Activated T-helper 1 cell treated with Interleukin-2 at 50 U/mL for 16 hours (primary cell): ENCODE data around the gene FLVCR2.

Source experiments
- DNase-seq: peaks from one replicate; pipeline ENCODE4 v3.0.0-alpha.2; 2020; ENCODE audit warnings: low read depth

The FLVCR2 gene

GRCh38 chr14:75578102-75578785, at the start of gene FLVCR2:
FLVCR2 (plus strand) TSS chr14:75578620; CDS start chr14:75578973, 353 bp downstream.
- DNase-seq, result peak; percentile 40

DNA sequence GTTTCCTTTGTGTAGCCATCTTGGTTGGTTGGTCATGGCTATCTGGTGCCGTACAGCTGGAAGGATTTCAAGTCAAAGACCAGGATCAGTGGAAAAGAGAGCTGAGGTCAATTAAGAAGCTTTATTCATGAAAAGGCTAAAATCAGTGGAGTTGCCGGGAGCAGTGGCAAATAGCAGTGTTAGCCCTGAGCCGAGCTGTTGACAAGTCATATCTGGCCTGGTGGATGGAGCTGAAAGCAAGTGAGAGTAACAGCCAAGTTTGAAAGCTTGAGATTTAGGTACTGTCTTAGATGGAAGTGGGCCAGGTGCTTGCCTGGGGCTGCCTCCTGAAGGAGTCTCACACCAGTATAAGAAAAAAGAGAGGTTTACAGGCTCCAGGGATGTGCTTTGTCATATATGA, 47.2 kb upstream of the FLVCR2 start:
- no peak for DNase-seq

DNA sequence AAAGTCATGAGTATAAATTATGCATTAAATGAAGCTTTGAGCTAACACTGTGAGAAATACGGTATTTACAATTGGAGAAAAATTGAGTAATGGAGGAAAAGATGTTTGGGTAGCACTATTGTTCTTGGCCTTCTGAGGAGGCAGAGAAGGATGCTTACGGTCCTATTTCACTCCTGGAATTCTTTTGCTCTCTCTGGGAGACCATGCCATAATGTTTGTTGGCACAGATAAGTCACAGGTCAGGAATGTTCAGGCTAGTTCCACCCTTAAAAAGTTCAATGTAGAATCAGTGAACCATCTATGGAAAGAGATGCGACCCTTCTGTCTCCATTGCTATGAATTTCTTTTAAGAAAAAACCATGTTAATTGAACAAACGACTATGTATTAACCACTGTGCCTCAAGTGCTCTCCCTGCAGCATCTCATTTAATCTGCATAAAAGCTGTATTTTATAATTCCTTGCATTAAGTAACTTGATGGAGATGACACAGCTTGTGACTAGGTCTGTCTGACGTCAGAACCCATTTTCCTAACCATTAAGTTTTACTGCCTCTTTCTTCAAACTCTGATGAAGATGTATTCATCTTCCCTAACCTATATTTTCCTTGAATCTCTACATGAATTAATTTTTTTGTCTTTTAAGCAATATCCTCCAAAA, 46.6 kb upstream of the FLVCR2 start:
- no peak for DNase-seq

- no peak for DNase-seq
Measured at GRCh38 chr14:75533791-75534555, 44.4 kb upstream of the FLVCR2 start.

- no peak for DNase-seq
Measured at GRCh38 chr14:75535164-75535898, 43.1 kb upstream of the FLVCR2 start.

GRCh38 chr14:75537071-75537470, 41.3 kb upstream of the FLVCR2 start:
- DNase-seq, result no peak

DNA sequence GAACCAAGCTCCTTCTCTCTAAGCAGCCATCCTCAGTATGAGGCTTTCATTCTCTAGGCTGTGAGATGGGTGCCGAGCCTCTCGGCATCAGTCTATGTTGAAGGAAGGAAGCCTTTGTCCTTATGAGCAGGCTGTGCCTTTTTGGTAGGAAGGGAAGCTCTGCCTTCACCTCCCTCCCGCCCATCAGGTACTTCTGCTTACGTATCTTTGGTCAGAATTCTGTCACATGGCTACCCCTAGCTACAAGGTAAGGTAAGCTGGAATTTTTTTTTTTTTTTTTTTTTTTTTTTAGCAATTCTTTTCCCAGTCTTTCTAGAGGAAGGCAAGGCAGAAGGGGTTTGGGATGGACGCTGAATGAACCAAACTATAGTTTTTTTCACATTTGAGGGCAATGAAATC, 39.3 kb upstream of the FLVCR2 start:
- DNase-seq, result no peak

- peak; percentile 22 for DNase-seq
Measured at GRCh38 chr14:75539561-75540478, 38.6 kb upstream of the FLVCR2 start.

DNA sequence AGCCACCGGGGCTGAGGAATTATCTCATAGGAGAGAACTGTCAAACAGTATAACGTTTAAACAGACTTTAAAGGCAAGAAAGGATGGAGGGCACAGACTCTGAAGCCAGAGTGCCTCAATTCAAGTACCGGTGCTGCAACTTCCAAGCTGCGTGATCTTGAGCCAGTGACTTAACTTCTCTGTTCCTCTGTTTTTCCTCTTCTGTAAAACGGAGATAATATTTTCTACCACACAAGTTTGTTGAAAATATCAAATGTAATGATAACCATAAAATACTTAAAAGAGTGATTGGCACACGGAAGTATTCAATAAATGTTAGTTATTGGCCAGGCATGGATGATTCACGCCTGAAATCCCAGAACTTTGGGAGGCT, 38.0 kb upstream of the FLVCR2 start:
- no peak for DNase-seq

DNA sequence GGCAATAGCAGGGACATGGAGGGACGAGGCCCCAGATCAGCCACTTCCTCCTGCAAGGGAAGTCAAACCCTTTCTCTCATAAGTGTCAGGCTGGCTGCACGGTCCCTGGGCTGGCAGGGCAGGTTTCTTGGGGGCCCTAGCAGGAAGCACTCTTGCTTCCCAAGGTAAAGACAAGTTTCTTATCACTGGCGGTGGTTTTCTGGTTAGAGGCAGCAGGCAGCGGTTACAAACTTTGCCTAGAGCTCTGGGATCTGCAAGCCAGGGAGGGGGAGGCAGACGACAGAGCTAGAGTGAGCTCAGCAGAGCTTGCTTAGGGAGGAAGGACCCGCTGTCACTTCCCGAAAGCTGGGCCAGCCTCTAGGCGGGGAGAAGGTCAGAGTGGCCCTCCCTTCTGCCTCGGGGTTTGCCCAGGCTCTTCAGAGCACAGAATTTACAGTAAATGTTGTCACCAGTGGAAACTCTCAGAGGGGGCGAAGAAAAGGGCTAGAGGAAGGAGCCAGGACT, 35.8 kb upstream of the FLVCR2 start:
- peak; percentile 52 for DNase-seq

GRCh38 chr14:75543253-75543652, 35.2 kb upstream of the FLVCR2 start:
- DNase-seq, result no peak

- no peak for DNase-seq
Measured at GRCh38 chr14:75543786-75544185, 34.6 kb upstream of the FLVCR2 start.

DNA sequence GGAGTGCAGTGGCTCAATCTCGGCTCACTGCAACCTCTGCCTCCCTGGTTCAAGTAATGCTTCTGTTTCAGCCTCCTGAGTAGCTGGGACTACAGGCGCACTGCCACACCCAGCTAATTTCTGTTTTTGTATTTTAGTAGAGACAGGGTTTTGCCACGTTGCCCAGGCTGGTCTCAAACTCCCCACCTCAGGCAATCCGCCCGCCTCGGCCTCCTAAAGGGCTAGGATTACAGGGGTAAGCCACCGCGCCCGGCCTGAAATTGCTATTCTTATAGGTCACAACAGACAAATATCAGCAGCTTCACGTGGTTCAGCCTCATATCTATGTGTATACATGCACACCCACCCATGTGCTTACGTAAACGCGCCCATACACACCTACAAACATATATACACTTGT, 32.5 kb upstream of the FLVCR2 start:
- DNase-seq, result no peak

- no peak for DNase-seq
Measured at GRCh38 chr14:75547552-75548250, 30.7 kb upstream of the FLVCR2 start.

DNA sequence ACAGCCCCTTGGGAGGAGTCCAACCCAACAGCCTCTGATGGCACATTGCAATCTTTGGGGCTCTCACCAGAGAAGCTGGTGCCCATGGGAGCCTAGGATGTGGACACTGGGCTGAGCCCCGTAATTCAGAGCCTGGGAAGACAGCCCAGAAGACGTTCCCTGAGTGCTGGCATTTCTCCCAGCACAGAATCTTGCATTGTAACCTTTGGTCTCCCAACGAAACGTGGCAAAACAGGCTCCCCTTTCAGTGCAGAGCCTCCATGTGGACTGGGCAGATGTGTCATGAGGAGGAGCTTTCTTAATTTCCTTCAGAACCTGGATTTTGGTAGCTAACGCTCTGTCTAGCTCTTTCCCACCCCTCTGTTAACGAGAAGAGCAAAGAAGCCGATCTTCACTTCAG, 29.9 kb upstream of the FLVCR2 start:
- no peak for DNase-seq

GRCh38 chr14:75549169-75549568, 29.3 kb upstream of the FLVCR2 start:
- DNase-seq, result no peak

- no peak for DNase-seq
Measured at GRCh38 chr14:75551021-75551420, 27.4 kb upstream of the FLVCR2 start.

DNA sequence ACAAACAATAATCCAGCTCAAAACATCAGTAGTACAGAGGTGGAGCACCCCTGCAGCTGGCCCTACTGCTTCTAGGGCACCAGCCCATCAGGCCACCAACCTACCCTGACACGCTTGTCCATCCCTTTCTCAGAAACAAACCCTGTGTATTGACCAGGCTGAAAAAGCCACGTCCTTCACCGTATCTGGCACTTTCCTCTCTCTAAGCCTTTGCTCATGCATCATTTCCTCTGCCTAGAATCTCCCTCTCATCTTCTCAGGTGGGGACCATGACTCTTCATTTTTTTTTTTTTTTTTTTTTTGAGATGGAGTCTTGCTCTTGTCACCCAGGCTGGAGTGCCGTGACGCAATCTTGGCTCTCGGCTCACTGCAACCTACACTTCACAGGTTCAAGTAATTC, 25.3 kb upstream of the FLVCR2 start:
- DNase-seq, result no peak

DNA sequence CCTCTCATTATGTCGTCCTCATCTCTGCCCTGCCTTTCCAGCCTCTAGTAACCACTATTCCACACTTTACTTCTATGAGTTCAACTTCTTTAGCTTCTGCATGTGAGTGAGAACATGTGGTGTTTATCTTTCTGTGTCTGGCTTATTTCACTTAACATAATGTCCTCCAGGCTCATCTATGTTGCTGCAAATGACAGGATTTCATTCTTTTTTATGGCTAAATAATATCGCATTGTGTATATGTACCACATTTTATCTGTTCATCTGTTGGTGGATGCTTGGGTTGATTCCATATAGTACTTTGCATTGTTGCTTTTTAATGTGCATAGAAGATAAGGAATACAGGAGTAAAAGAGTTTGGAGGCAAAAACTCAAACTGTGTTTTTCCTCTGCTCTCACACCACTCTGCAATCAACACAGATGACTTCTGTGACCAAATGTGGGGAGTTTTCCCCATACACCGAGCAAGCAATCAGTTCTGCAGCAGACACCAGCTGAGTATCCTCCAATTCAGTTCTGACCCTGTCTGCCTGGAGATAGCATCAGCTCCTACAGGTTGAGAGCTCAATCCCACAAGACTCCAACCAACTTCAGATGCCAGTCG, 24.6 kb upstream of the FLVCR2 start:
- no peak for DNase-seq

GRCh38 chr14:75554482-75554881, 23.9 kb upstream of the FLVCR2 start:
- DNase-seq, result no peak
